Mesodermal cell (in vitro differentiated cells): Measurements from ENCODE around the gene FOXP1.

Source experiments
- H3K27ac ChIP-seq: 2 replicates; pipeline ENCODE4 v1.7.0; 2013; ENCODE audit warnings: mild to moderate bottlenecking, low read depth, low read length, moderate library complexity; ENCODE audit not compliant: severe bottlenecking
- H3K36me3 ChIP-seq: 2 replicates; pipeline ENCODE4 v1.7.1; 2013; ENCODE audit warnings: mild to moderate bottlenecking, low read length, moderate library complexity; ENCODE audit not compliant: control insufficient read depth, insufficient read depth
- H3K4me1 ChIP-seq: one replicate; pipeline ENCODE4 v1.7.1; 2013; ENCODE audit warnings: mild to moderate bottlenecking, low read length; ENCODE audit not compliant: insufficient read depth, control insufficient read depth, poor library complexity, severe bottlenecking
- H3K4me3 ChIP-seq: 2 replicates; pipeline ENCODE4 v1.7.0; 2013; ENCODE audit warnings: low read length, control low read depth, mild to moderate bottlenecking; ENCODE audit not compliant: insufficient read depth, poor library complexity, severe bottlenecking; ENCODE audit errors: extremely low read depth
- H3K9me3 ChIP-seq: 2 replicates; pipeline ENCODE4 v1.7.1; 2013; ENCODE audit warnings: mild to moderate bottlenecking, low read length, moderate library complexity; ENCODE audit not compliant: control insufficient read depth
- WGBS, 2 experiments: methylation state at CpG; one replicate each; pipeline ENCODE4 v1.1.5; 2013; ENCODE audit warnings: missing lambda C conversion rate in 2 of 2; ENCODE audit not compliant: insufficient coverage in 2 of 2; 5-methylcytosine and 5-hydroxymethylcytosine counted together

The FOXP1 gene

GRCh38 chr3:70990185-70990584, 593.3 kb downstream of the FOXP1 start:
- no peaks in the 10 kb centered on the region for H3K4me1 ChIP-seq
- WGBS, 2 experiments = 100% methylated on average over 1 of the region's 2 CpGs
- H3K9me3 ChIP-seq = no peaks in the 10 kb centered on the region
- H3K4me3 ChIP-seq = no peak overlapping the region
- no peak overlapping the region for H3K27ac ChIP-seq
- peaks cover 25% of the 10 kb centered on the region for H3K36me3 ChIP-seq

GRCh38 chr3:70989174-70989573, 594.4 kb downstream of the FOXP1 start:
- H3K9me3 ChIP-seq = no peaks in the 10 kb centered on the region
- H3K36me3 ChIP-seq = peaks cover 25% of the 10 kb centered on the region
- 80% methylated on average over 1 of the region's 3 CpGs; no CpG with 5 or more reads in 1 of the 2 experiments for WGBS, 2 experiments
- no peak overlapping the region for H3K4me3 ChIP-seq
- no peak overlapping the region for H3K27ac ChIP-seq
- no peaks in the 10 kb centered on the region for H3K4me1 ChIP-seq

- H3K4me3 ChIP-seq = no peak overlapping the region
- H3K9me3 ChIP-seq = no peaks in the 10 kb centered on the region
- no peak overlapping the region for H3K27ac ChIP-seq
- H3K36me3 ChIP-seq = peaks cover 25% of the 10 kb centered on the region
- 84 to 100% methylated on average over 2 to 3 of the region's 4 CpGs for WGBS, 2 experiments
- H3K4me1 ChIP-seq = peaks cover 4% of the 10 kb centered on the region
Observed at GRCh38 chr3:70988111-70988510, 595.4 kb downstream of the FOXP1 start.

GRCh38 chr3:70985572-70985971, 598.0 kb downstream of the FOXP1 start:
- 85% methylated on average over 2 of the region's 4 CpGs; no CpG with 5 or more reads in 1 of the 2 experiments for WGBS, 2 experiments
- no peak overlapping the region for H3K27ac ChIP-seq

GRCh38 chr3:70984776-70985482, 598.6 kb downstream of the FOXP1 start:
- no peak overlapping the region for H3K4me3 ChIP-seq
- no peak overlapping the region for H3K27ac ChIP-seq
- H3K9me3 ChIP-seq = no peaks in the 10 kb centered on the region
- peaks cover 24% of the 10 kb centered on the region for H3K4me1 ChIP-seq
- whole genome bisulfite sequencing, 2 experiments = 78% methylated on average over 4 of the region's 8 CpGs; no CpG with 5 or more reads in 1 of the 2 experiments
- H3K36me3 ChIP-seq = peaks cover 30% of the 10 kb centered on the region

More at GRCh38 chr3:70985572-70985971, 598.0 kb downstream of the FOXP1 start:
- peaks cover 24% of the 10 kb centered on the region for H3K4me1 ChIP-seq
- H3K4me3 ChIP-seq = no peak overlapping the region
- H3K36me3 ChIP-seq = peaks cover 30% of the 10 kb centered on the region
- H3K9me3 ChIP-seq = no peaks in the 10 kb centered on the region

GRCh38 chr3:70982700-70983140, 600.8 kb downstream of the FOXP1 start:
- Histone ChIP-seq H3K9me3 (no peaks in the 10 kb centered on the region), H3K27ac (peak overlapping the region; percentile 84), H3K4me3 (no peak overlapping the region), H3K36me3 (peaks cover 37% of the 10 kb centered on the region), H3K4me1 (peaks cover 24% of the 10 kb centered on the region)
- 49 to 66% methylated on average over 3 to 4 of the region's 6 CpGs for WGBS, 2 experiments

- Histone ChIP-seq H3K4me3 (no peak overlapping the region), H3K27ac (peak overlapping the region; percentile 84)
- no CpG with 5 or more reads among the region's 1 CpG for WGBS, 2 experiments
Observed at GRCh38 chr3:70982284-70982683, 601.2 kb downstream of the FOXP1 start.

GRCh38 chr3:70981231-70981880, 602.2 kb downstream of the FOXP1 start:
- H3K36me3 ChIP-seq = peaks cover 32% of the 10 kb centered on the region
- 84 to 90% methylated on average over 6 of the region's 6 CpGs for WGBS, 2 experiments
- H3K27ac ChIP-seq = peak overlapping the region; percentile 13
- H3K9me3 ChIP-seq = no peaks in the 10 kb centered on the region
- no peak overlapping the region for H3K4me3 ChIP-seq
- H3K4me1 ChIP-seq = peaks cover 24% of the 10 kb centered on the region

More at GRCh38 chr3:70982284-70982683, 601.2 kb downstream of the FOXP1 start:
- peaks cover 24% of the 10 kb centered on the region for H3K4me1 ChIP-seq
- H3K9me3 ChIP-seq = no peaks in the 10 kb centered on the region
- H3K36me3 ChIP-seq = peaks cover 35% of the 10 kb centered on the region

- Histone ChIP-seq H3K27ac (no peak overlapping the region), H3K4me1 (peaks cover 24% of the 10 kb centered on the region), H3K36me3 (peaks cover 30% of the 10 kb centered on the region), H3K4me3 (no peak overlapping the region), H3K9me3 (no peaks in the 10 kb centered on the region)
- 86 to 90% methylated on average over 5 to 6 of the region's 8 CpGs for WGBS, 2 experiments
Observed at GRCh38 chr3:70980646-70981170, 602.8 kb downstream of the FOXP1 start.

- Histone ChIP-seq H3K4me1 (peaks cover 24% of the 10 kb centered on the region), H3K36me3 (peaks cover 27% of the 10 kb centered on the region), H3K9me3 (no peaks in the 10 kb centered on the region), H3K27ac (no peak overlapping the region), H3K4me3 (no peak overlapping the region)
- 90 to 96% methylated on average over 4 to 5 of the region's 7 CpGs for WGBS, 2 experiments
Observed at GRCh38 chr3:70979983-70980645, 603.4 kb downstream of the FOXP1 start.
